Colonic mucosa (tissue), 4 donors: ENCODE measurements around the gene HOXA9. TPM values are rescaled to one million over a fixed set of nuclear protein-coding genes. Genes with fewer than 3 reads are reported as not detected.

Experiments
- DNase-seq: peaks from one replicate; pipeline ENCODE4 v3.0.0-alpha.2; 2020
- H3K27ac ChIP-seq: fragments of 200-600 bp; one replicate; pipeline ENCODE4 v1.8.0; 2021
- H3K27me3 ChIP-seq: fragments of 200-600 bp; one replicate; pipeline ENCODE4 v1.8.0; 2021
- H3K36me3 ChIP-seq: fragments of 200-600 bp; one replicate; pipeline ENCODE4 v1.8.0; 2021
- H3K4me1 ChIP-seq: fragments of 200-600 bp; one replicate; pipeline ENCODE4 v1.8.0; 2021; ENCODE audit warnings: mild to moderate bottlenecking
- H3K4me3 ChIP-seq: fragments of 200-600 bp; one replicate; pipeline ENCODE4 v1.8.0; 2021
- H3K9ac ChIP-seq, 2 donors: one replicate each; pipeline ENCODE4 v1.7.0; 2013; ENCODE audit warnings: control low read depth in 2 of 2, low read depth in 2 of 2, low read length in 2 of 2
- H3K9me3 ChIP-seq: fragments of 200-600 bp; one replicate; pipeline ENCODE4 v1.8.0; 2021
- intact Hi-C: fragments of 100-400 bp; cut with DNase I; formaldehyde crosslinking; loops from one replicate; pipeline ENCODE4 v1.14.1; 2022
- total RNA-seq, 2 donors: library from RNA; stranded (reverse); fragmentation: NEBNext Ultra II Directional in 1 of 2; extraction: Animal tissue kit (Norgen Biotek cat#: 25700) in 1 of 2; gene quantifications; one replicate each; pipeline ENCODE4 v1.2.1, GENCODE V29; 2021
- TF ChIP-seq, protein P1 (sequence below): fragments of 200-600 bp; IDR thresholded peaks from one replicate; pipeline ENCODE4 v1.8.0; 2022; ENCODE audit warnings: antibody characterized with exemption, mild to moderate bottlenecking
- donor health status: healthy.
- donor health status: DM: no; HTN: no; CAD: no.
- donor health status: DM: no; HTN: no; CAD: no.

HOXA9 gene
- total RNA-seq, 2 donors from 2014 or later: 19.5 to 22.1 TPM

DNA sequence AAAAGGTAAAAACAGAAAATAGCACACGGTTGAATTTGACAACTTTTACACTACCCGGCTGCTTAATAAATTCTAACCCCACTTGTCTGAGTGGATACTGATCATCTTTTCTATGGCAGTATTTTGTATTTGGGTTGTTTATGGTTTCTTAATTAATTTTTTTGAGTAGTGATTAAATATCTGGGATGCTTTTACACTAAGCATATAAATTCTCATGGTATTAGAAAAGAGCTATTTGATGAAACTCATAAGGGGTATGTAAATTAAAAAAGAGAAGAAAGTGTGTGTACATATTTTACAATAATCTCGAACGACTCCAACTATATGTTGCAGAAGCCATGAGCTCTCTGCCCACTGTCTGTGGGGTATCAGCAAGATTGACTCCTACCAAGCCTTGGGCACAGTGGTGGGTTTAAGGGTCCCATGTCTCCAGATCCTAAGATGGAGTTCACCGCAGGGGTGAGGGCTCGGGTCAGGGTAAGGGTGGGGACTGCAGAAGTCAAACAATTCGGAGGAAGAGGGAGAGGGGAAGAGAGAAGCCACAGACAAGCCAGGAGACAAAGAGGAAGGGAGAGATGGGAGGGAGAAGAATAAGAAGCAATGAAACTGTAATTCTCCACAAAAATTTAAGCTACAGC is 42.1 kb upstream of the HOXA9 start:
- H3K4me1 ChIP-seq: peaks cover 9% of the 10 kb centered on the region
- TF ChIP-seq, protein P1, sequence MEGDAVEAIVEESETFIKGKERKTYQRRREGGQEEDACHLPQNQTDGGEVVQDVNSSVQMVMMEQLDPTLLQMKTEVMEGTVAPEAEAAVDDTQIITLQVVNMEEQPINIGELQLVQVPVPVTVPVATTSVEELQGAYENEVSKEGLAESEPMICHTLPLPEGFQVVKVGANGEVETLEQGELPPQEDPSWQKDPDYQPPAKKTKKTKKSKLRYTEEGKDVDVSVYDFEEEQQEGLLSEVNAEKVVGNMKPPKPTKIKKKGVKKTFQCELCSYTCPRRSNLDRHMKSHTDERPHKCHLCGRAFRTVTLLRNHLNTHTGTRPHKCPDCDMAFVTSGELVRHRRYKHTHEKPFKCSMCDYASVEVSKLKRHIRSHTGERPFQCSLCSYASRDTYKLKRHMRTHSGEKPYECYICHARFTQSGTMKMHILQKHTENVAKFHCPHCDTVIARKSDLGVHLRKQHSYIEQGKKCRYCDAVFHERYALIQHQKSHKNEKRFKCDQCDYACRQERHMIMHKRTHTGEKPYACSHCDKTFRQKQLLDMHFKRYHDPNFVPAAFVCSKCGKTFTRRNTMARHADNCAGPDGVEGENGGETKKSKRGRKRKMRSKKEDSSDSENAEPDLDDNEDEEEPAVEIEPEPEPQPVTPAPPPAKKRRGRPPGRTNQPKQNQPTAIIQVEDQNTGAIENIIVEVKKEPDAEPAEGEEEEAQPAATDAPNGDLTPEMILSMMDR: no peak
- no peaks in the 10 kb centered on the region for H3K9me3 ChIP-seq
- H3K27ac ChIP-seq: no peak overlapping the region
- intact Hi-C loops: no loop called here
- H3K27me3 ChIP-seq: peaks cover 4% of the 10 kb centered on the region
- H3K4me3 ChIP-seq: no peak overlapping the region
- peak; percentile 41 for DNase-seq
- H3K36me3 ChIP-seq: no peaks in the 10 kb centered on the region
- peak overlapping the region in 1 of 2 donors; percentile 93 for H3K9ac ChIP-seq

DNA sequence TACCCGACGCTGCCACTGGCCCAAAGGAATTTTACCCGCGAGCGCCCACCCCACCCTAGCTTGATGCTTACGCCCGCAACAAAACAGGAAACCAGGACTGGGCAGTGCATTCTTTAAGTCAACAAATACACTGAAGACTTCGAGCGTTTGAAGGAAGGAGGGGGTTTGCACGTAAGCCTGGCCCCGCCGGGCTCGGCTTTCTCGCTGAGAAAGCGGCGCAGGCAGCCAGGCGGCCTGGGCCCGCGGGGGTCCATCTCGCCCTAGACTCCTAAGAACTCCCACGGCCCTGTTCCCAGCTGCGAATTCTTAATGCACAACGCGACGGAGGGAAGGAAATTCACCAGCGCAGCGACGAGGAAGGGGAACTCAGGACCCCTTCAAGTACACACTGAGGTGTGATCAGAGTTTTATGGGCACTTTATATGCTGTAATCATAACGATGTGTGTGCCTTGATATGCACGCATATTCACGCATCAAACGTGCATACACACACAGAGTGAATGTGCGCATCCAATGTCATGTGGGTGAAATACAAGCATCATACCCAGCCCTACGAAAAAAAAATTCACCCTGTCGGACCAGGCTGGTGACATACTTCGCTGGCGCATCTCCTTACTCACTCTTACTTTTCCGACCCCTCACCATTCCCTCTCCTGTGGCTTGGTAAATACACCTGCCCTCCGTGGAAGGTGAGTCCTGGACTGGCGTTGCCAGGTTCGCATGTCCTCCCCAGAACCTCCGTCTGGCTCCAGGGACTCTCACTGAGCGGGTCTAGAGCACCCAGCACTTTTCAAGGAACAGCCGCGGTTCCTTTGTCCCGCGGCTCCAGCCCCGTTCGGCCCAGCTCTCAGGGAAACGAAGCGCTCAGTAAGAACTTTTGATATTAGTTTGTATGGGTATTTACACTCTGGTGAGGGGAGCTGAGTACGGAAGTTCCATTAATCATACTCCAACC is 40.3 kb upstream of the HOXA9 start:
- Histone ChIP-seq H3K4me1 (no peaks in the 10 kb centered on the region), H3K9ac (peak overlapping the region; percentile 66 to 93), H3K27me3 (peaks cover 4% of the 10 kb centered on the region), H3K36me3 (no peaks in the 10 kb centered on the region), H3K9me3 (no peaks in the 10 kb centered on the region), H3K4me3 (peak overlapping the region; percentile 32), H3K27ac (peak overlapping the region; percentile 92)
- intact Hi-C loops: no loop called here
- DNase-seq: peak; percentile 46
- TF ChIP-seq, protein P1: no peak

- Histone ChIP-seq H3K27ac (peak overlapping the region; percentile 92), H3K9ac (peak overlapping the region; percentile 66 to 93), H3K4me3 (peak overlapping the region; percentile 32), H3K27me3 (peaks cover 4% of the 10 kb centered on the region), H3K36me3 (no peaks in the 10 kb centered on the region), H3K9me3 (no peaks in the 10 kb centered on the region), H3K4me1 (no peaks in the 10 kb centered on the region)
- intact Hi-C loops: no loop called here
- peak; percentile 52 for DNase-seq
- TF ChIP-seq, protein P1: no peak
Observed at GRCh38 chr7:27204851-27205322, 39.5 kb upstream of the HOXA9 start.

- Histone ChIP-seq H3K9me3 (no peaks in the 10 kb centered on the region), H3K9ac (peak overlapping the region in 1 of 2 donors; percentile 93), H3K4me3 (peak overlapping the region; percentile 32), H3K27ac (peak overlapping the region; percentile 92), H3K27me3 (peaks cover 4% of the 10 kb centered on the region), H3K4me1 (no peaks in the 10 kb centered on the region), H3K36me3 (no peaks in the 10 kb centered on the region)
- peak; percentile 21 for DNase-seq
- intact Hi-C loops: no loop called here
- TF ChIP-seq, protein P1: no peak
Observed at GRCh38 chr7:27203964-27204594, 38.7 kb upstream of the HOXA9 start.

DNA sequence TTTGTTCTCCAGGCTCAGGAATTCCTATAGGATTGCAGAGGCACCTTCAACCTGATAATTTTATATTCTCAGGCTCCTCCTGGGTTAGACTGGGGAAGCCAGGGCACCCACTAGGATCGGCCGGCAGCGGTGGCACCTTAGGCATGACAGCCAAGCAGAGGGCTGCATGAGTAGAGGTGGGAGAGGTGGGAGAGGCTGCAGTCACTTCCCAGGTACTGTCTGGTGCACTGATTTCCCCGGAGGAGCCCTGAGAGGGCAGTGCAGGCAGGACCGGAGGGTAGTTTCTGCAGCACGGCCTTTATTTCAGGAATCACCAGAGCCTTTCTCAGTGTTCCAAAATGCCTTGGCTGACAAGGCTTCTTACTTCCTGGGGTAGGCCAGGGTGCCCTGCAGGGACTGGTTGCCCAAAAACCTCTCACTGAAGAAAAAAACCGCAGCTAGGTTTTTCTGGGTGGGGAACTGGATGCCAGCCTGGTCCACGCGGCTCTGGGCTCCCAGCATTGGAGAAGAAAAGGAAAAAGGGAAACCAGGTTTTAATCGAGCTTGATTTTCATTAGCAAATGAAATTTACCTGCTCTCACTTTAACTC is 38.1 kb upstream of the HOXA9 start:
- TF ChIP-seq, protein P1: no peak
- no peaks in the 10 kb centered on the region for H3K36me3 ChIP-seq
- H3K4me1 ChIP-seq: no peaks in the 10 kb centered on the region
- intact Hi-C loops: no loop called here
- H3K9ac ChIP-seq: peak overlapping the region in 1 of 2 donors; percentile 93
- H3K9me3 ChIP-seq: no peaks in the 10 kb centered on the region
- peak overlapping the region; percentile 92 for H3K27ac ChIP-seq
- DNase-seq: peak; percentile 30
- peaks cover 4% of the 10 kb centered on the region for H3K27me3 ChIP-seq
- peak overlapping the region; percentile 32 for H3K4me3 ChIP-seq
